Naive thymus-derived CD4-positive, alpha-beta T cell (primary cell): Measurements from ENCODE around the gene ZMYND15. TPM values are rescaled to one million over a fixed set of nuclear protein-coding genes. Genes with fewer than 3 reads are reported as not detected.
"Not testable (repeated sequence)": the region's sequence is repeated elsewhere in the genome, so short reads cannot be mapped to it uniquely, and the experiment has no call there.

ENCODE experiments used
- ATAC-seq: fragments of 150-1000 bp; cut with Tn5 transposase; 2 replicates; pipeline ENCODE4 v1.10.0; 2021; ENCODE audit warnings: mild to moderate bottlenecking, moderate library complexity
- CTCF ChIA-PET: fragments of 350-600 bp; sonication (Branson Sonifier 250); formaldehyde crosslinking; loops from one replicate; lab custom pipeline; 2021; ENCODE audit warnings: antibody characterized with exemption; lab: Charles Lee
- POLR2A ChIA-PET: fragments of 350-600 bp; sonication (Branson Sonifier 250); formaldehyde crosslinking; loops from one replicate; lab custom pipeline; 2021; ENCODE audit warnings: antibody characterized with exemption, inconsistent platforms; lab: Charles Lee
- DNase-seq, 9 donors: peaks; one replicate each; pipeline versions ENCODE4 v3.0.0 to v3.0.0-alpha.2; 2020 to 2022; ENCODE audit warnings: mixed read lengths in 1 of 9
- H3K27ac ChIP-seq: one replicate; pipeline ENCODE4 v1.7.0; 2013; ENCODE audit warnings: mild to moderate bottlenecking, low read depth, low read length, moderate library complexity
- H3K27me3 ChIP-seq, 2 donors: one replicate each; pipeline ENCODE4 v1.7.0; 2013; ENCODE audit warnings: low read length in 2 of 2, mild to moderate bottlenecking in 2 of 2, moderate library complexity in 2 of 2; ENCODE audit not compliant: control insufficient read depth in 2 of 2, insufficient read depth in 2 of 2
- H3K36me3 ChIP-seq, 3 experiments: 1 replicate in 2 of 3; 2 replicates in 1 of 3; pipeline ENCODE4 v1.7.0; 2013; ENCODE audit warnings: low read length in 3 of 3, mild to moderate bottlenecking in 3 of 3, moderate library complexity in 1 of 3; ENCODE audit not compliant: insufficient read depth in 3 of 3, control insufficient read depth in 2 of 3
- H3K4me1 ChIP-seq, 2 donors: one replicate each; pipeline ENCODE4 v1.7.0; 2013; ENCODE audit warnings: low read length in 2 of 2, mild to moderate bottlenecking in 2 of 2, moderate library complexity in 1 of 2; ENCODE audit not compliant: control insufficient read depth in 2 of 2, insufficient read depth in 2 of 2
- H3K4me3 ChIP-seq: 2 replicates; pipeline ENCODE4 v1.7.0; 2013; ENCODE audit warnings: mild to moderate bottlenecking, low read length
- H3K9me3 ChIP-seq, 3 experiments: 1 replicate in 2 of 3; 2 replicates in 1 of 3; pipeline ENCODE4 v1.7.0; 2013; ENCODE audit warnings: low read length in 3 of 3; ENCODE audit not compliant: control insufficient read depth in 2 of 3
- H3K27ac Mint-ChIP-seq, 9 donors: one replicate each; pipeline ENCODE4 v1.8.0; 2020 to 2022; ENCODE audit warnings: mixed read lengths in 9 of 9, mild to moderate bottlenecking in 8 of 9, moderate library complexity in 5 of 9, inconsistent platforms in 2 of 9
- H3K27me3 Mint-ChIP-seq, 5 donors: one replicate each; pipeline ENCODE4 v1.8.0; 2021 to 2022; ENCODE audit warnings: mixed read lengths in 5 of 5, mild to moderate bottlenecking in 1 of 5
- H3K36me3 Mint-ChIP-seq, 5 donors: one replicate each; pipeline ENCODE4 v1.8.0; 2020 to 2022; ENCODE audit warnings: mixed read lengths in 5 of 5, mild to moderate bottlenecking in 3 of 5, inconsistent platforms in 1 of 5
- H3K4me1 Mint-ChIP-seq, 7 donors: one replicate each; pipeline ENCODE4 v1.8.0; 2020 to 2022; ENCODE audit warnings: mixed read lengths in 7 of 7, mild to moderate bottlenecking in 3 of 7, inconsistent platforms in 1 of 7
- H3K4me3 Mint-ChIP-seq, 10 donors: one replicate each; pipeline ENCODE4 v1.8.0; 2020 to 2022; ENCODE audit warnings: mild to moderate bottlenecking in 10 of 10, mixed read lengths in 10 of 10, moderate library complexity in 6 of 10, inconsistent platforms in 2 of 10
- H3K9me3 Mint-ChIP-seq, 11 donors: one replicate each; pipeline ENCODE4 v1.8.0; 2020 to 2022; ENCODE audit warnings: mixed read lengths in 11 of 11, mild to moderate bottlenecking in 4 of 11, inconsistent platforms in 1 of 11, moderate library complexity in 1 of 11
- intact Hi-C, 2 donors: fragments of 100-400 bp; cut with micrococcal nuclease; formaldehyde crosslinking; loops; one replicate each; pipeline ENCODE4 v1.15.1; 2023
- polyA plus RNA-seq, 2 donors: library from polyadenylated mRNA; unstranded; fragments of 300-500 nt; fragmentation: Illumina TruSeq; gene quantifications; one replicate each; pipeline ENCODE4 v1.2.3, GENCODE V29; 2021
- total RNA-seq, 6 experiments: library from RNA in 5 of 6; stranded (reverse) in 5 of 6; gene quantifications; 1 replicate in 5 of 6; 2 replicates in 1 of 6; pipeline ENCODE4 v1.2.3 and lab custom pipeline; 2021 to 2026

Gene ZMYND15
- total and polyA plus RNA-seq, 7 experiments from 2014 or later: 0.22 to 5.2 (median 1.4) TPM; not detected in 3

GRCh38 chr17:4699401-4700056 is 40.1 kb upstream of the ZMYND15 start:
- H3K27me3 Mint-ChIP-seq, H3K9me3 ChIP-seq, H3K9me3 Mint-ChIP-seq, ATAC-seq, H3K27me3 ChIP-seq, CTCF ChIA-PET, H3K4me3 ChIP-seq, H3K27ac ChIP-seq, DNase-seq, POLR2A ChIA-PET, H3K4me3 Mint-ChIP-seq: not testable (repeated sequence)
- Mint-ChIP-seq H3K4me1 (peaks cover 32 to 53% (median 45%) of the 10 kb centered on the region in 7 donors), H3K36me3 (peaks cover 0 to 10% (median 6%) of the 10 kb centered on the region in 5 donors), H3K27ac (peak overlapping the region in 1 of 9 donors; percentile 52)
- Histone ChIP-seq H3K4me1 (peaks cover 20 to 24% of the 10 kb centered on the region in 2 donors), H3K36me3 (peaks cover 0 to 13% (median 0%) of the 10 kb centered on the region in 3 experiments)
- intact Hi-C loops: loop anchor here in 1 of 2 donors (10.0 kb wide), 1 partner anchor 135 kb away; the partner anchor contains the start of gene GGT6

DNA sequence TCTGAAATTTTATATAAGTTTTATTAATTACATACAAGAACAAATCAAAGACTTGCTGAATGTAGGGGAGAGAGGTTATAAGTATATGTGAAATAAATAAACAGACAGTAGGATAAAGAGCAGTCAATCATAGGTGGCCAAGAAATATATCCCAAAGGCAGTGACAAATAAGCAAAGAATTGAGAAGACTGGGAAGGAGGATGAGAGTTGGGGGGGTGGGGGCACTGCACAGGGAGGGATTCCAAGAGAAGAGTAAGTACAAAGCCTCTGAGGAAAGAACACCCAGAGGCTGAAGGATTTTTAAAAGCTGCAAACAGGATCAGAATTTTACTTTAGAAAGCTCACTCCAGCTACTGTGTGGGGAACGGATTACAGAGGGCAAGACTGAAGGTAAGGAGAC is 38.5 kb upstream of the ZMYND15 start:
- intact Hi-C loops: loop anchor here in 1 of 2 donors (10.0 kb wide), 1 partner anchor 136 kb away; the partner anchor contains the start of gene GGT6
- H3K27ac ChIP-seq: no peak overlapping the region
- peaks cover 29 to 65% (median 51%) of the 10 kb centered on the region in 7 donors for H3K4me1 Mint-ChIP-seq
- peak overlapping the region in 1 of 10 donors; percentile 74 for H3K4me3 Mint-ChIP-seq
- no peaks in the 10 kb centered on the region for H3K9me3 Mint-ChIP-seq
- H3K9me3 ChIP-seq: no peaks in the 10 kb centered on the region
- no peaks in the 10 kb centered on the region for H3K27me3 ChIP-seq
- no peaks in the 10 kb centered on the region for H3K27me3 Mint-ChIP-seq
- CTCF ChIA-PET: interaction anchor here (0.7 kb wide), 1 partner anchor 180 kb away, joined by 3 read pairs; no protein-coding TSS in a partner anchor
- peak overlapping the region in 6 of 9 donors; percentile 14 to 70 (median 38) for H3K27ac Mint-ChIP-seq
- DNase-seq (no peak), ATAC-seq (no peak)
- POLR2A ChIA-PET: interaction anchor here (0.5 to 0.8 kb wide), 3 partner anchors 10 to 223 kb away, joined by 3 read pairs; no protein-coding TSS in a partner anchor
- H3K36me3 Mint-ChIP-seq: peaks cover 0 to 9% (median 7%) of the 10 kb centered on the region in 5 donors
- peaks cover 0 to 8% (median 0%) of the 10 kb centered on the region in 3 experiments for H3K36me3 ChIP-seq
- H3K4me3 ChIP-seq: no peak overlapping the region
- peaks cover 23 to 26% of the 10 kb centered on the region in 2 donors for H3K4me1 ChIP-seq

- Mint-ChIP-seq H3K4me3 (peak overlapping the region; percentile 74 to 91 (median 88)), H3K36me3 (peaks cover 0 to 2% (median 0%) of the 10 kb centered on the region in 5 donors), H3K4me1 (peaks cover 21 to 56% (median 46%) of the 10 kb centered on the region in 7 donors), H3K9me3 (no peaks in the 10 kb centered on the region), H3K27me3 (no peaks in the 10 kb centered on the region), H3K27ac (peak overlapping the region; percentile 60 to 95 (median 82))
- no peak for DNase-seq
- ChIA-PET POLR2A (interaction anchor here (0.6 to 2.1 kb wide), 15 partner anchors 8 to 375 kb away, joined by 3 to 10 read pairs (median 4); partner anchors contain the start of genes GLTPD2, PSMB6, RNF167 and SLC25A11), CTCF (interaction anchor here (0.9 to 1.4 kb wide), 2 partner anchors 86 to 186 kb away, joined by 3 to 4 read pairs; partner anchors contain the start of gene GLTPD2)
- Histone ChIP-seq H3K27ac (peak overlapping the region; percentile 90), H3K4me1 (peaks cover 16 to 26% of the 10 kb centered on the region in 2 donors), H3K36me3 (peaks cover 0 to 6% (median 0%) of the 10 kb centered on the region in 3 experiments), H3K9me3 (no peaks in the 10 kb centered on the region), H3K4me3 (peak overlapping the region; percentile 92), H3K27me3 (no peaks in the 10 kb centered on the region)
- intact Hi-C loops: loop anchor here in 1 of 2 donors (10.0 kb wide), 1 partner anchor 139 kb away; the partner anchor contains the start of gene GGT6
- ATAC-seq: no peak
Observed at GRCh38 chr17:4703330-4703691, 36.3 kb upstream of the ZMYND15 start.

DNA sequence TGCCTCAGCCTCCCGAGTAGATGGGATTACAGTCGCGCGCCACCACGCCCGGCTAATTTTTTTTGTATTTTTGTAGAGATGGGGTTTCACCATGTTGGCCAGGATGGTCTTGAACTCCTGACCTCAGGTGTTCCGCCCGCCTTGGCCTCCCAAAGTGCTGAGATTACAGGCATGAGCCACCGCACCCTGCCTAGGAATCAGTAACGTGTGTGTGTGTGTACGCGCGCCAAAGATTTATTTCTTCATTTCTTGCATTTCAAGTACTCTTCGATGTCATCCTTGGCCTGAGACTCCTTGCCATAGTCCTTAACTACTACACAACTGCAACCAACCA is 35.1 kb upstream of the ZMYND15 start:
- H3K27ac Mint-ChIP-seq: peak overlapping the region; percentile 60 to 95 (median 82)
- ATAC-seq, DNase-seq, H3K9me3 ChIP-seq, CTCF ChIA-PET, H3K27me3 Mint-ChIP-seq, H3K9me3 Mint-ChIP-seq, H3K36me3 Mint-ChIP-seq, H3K27me3 ChIP-seq, H3K36me3 ChIP-seq: not testable (repeated sequence)
- peak overlapping the region; percentile 90 for H3K27ac ChIP-seq
- POLR2A ChIA-PET: interaction anchor here (1.0 to 2.0 kb wide), 8 partner anchors 10 to 263 kb away, joined by 3 to 6 read pairs (median 4); partner anchors contain the start of genes GLTPD2, MED11 and SLC25A11
- peak overlapping the region; percentile 92 for H3K4me3 ChIP-seq
- peaks cover 16 to 26% of the 10 kb centered on the region in 2 donors for H3K4me1 ChIP-seq
- intact Hi-C loops: loop anchor here in 1 of 2 donors (1.0 to 10.0 kb wide), 3 partner anchors 27 to 236 kb away; partner anchors contain the start of genes GGT6, MED11, RNF167 and SLC25A11
- H3K4me1 Mint-ChIP-seq: peaks cover 22 to 62% (median 52%) of the 10 kb centered on the region in 7 donors
- peak overlapping the region; percentile 74 to 91 (median 88) for H3K4me3 Mint-ChIP-seq

- H3K36me3 ChIP-seq: peaks cover 0 to 6% (median 0%) of the 10 kb centered on the region in 3 experiments
- Mint-ChIP-seq H3K27me3 (no peaks in the 10 kb centered on the region), H3K36me3 (peaks cover 0 to 2% (median 0%) of the 10 kb centered on the region in 5 donors), H3K4me3 (peak overlapping the region; percentile 74 to 91 (median 88)), H3K4me1 (peaks cover 26 to 67% (median 56%) of the 10 kb centered on the region in 7 donors), H3K9me3 (peaks cover 0 to 2% (median 0%) of the 10 kb centered on the region in 11 donors), H3K27ac (peak overlapping the region; percentile 60 to 95 (median 82))
- no peaks in the 10 kb centered on the region for H3K9me3 ChIP-seq
- H3K27ac ChIP-seq: no peak overlapping the region
- H3K27me3 ChIP-seq: no peaks in the 10 kb centered on the region
- intact Hi-C loops: loop anchor here in 1 of 2 donors (1.0 to 10.0 kb wide), 3 partner anchors 26 to 235 kb away; partner anchors contain the start of genes GGT6, MED11, RNF167 and SLC25A11
- CTCF ChIA-PET: no interaction called here
- ATAC-seq: no peak
- DNase-seq: no peak
- POLR2A ChIA-PET: interaction anchor here (0.6 to 1.8 kb wide), 7 partner anchors 22 to 262 kb away, joined by 3 to 4 read pairs (median 3); partner anchors contain the start of genes MED11, PSMB6 and SLC25A11
- H3K4me1 ChIP-seq: peaks cover 16 to 26% of the 10 kb centered on the region in 2 donors
- peak overlapping the region; percentile 92 for H3K4me3 ChIP-seq
Observed at GRCh38 chr17:4704991-4705390, 34.6 kb upstream of the ZMYND15 start.

- intact Hi-C loops: loop anchor here in 1 of 2 donors (10.0 kb wide), 1 partner anchor 141 kb away; the partner anchor contains the start of gene GGT6
- H3K36me3 Mint-ChIP-seq: peaks cover 0 to 3% (median 0%) of the 10 kb centered on the region in 5 donors
- peaks cover 18 to 27% of the 10 kb centered on the region in 2 donors for H3K4me1 ChIP-seq
- CTCF ChIA-PET: interaction anchor here (1.1 kb wide), 1 partner anchor 175 kb away, joined by 4 read pairs; no protein-coding TSS in a partner anchor
- H3K27me3 Mint-ChIP-seq: no peaks in the 10 kb centered on the region
- DNase-seq: no peak
- peaks cover 0 to 11% (median 0%) of the 10 kb centered on the region in 3 experiments for H3K36me3 ChIP-seq
- POLR2A ChIA-PET: no interaction called here
- H3K9me3 ChIP-seq: no peaks in the 10 kb centered on the region
- H3K27ac ChIP-seq: no peak overlapping the region
- no peak for ATAC-seq
- peaks cover 23 to 64% (median 53%) of the 10 kb centered on the region in 7 donors for H3K4me1 Mint-ChIP-seq
- no peaks in the 10 kb centered on the region for H3K27me3 ChIP-seq
- peaks cover 0 to 2% (median 0%) of the 10 kb centered on the region in 11 donors for H3K9me3 Mint-ChIP-seq
- H3K27ac Mint-ChIP-seq: peak overlapping the region in 6 of 9 donors; percentile 34 to 77 (median 60)
- H3K4me3 Mint-ChIP-seq: peak overlapping the region; percentile 4 to 91 (median 79)
- H3K4me3 ChIP-seq: no peak overlapping the region
Observed at GRCh38 chr17:4706121-4706520, 33.5 kb upstream of the ZMYND15 start.
